Caco-2 (cell line): Measurements from ENCODE around the gene ADD2. TPM values are rescaled to one million over a fixed set of nuclear protein-coding genes. Genes with fewer than 3 reads are reported as not detected.

Experiments used
- BruUV-seq: library from RNA; stranded (reverse); fragments of 400-500 nt; replicated peaks from 2 replicates; lab custom pipeline; 2021; lab: Mats Ljungman, UMichigan
- CTCF ChIA-PET: fragments of 300-600 bp; sonication (Branson Sonifier 250); formaldehyde crosslinking; loops from one replicate; lab custom pipeline; 2022; ENCODE audit warnings: antibody characterized with exemption; lab: Charles Lee
- POLR2A ChIA-PET: fragments of 300-600 bp; sonication (Branson Sonifier 250); formaldehyde crosslinking; loops from one replicate; lab custom pipeline; 2022; ENCODE audit warnings: antibody characterized with exemption; lab: Charles Lee
- DNase-seq, 2 experiments: peaks; one replicate each; pipeline versions ENCODE4 v3.0.0 to v3.0.0-alpha.2; 2020 to 2022
- H3K27me3 ChIP-seq: replicated peaks from 2 replicates; pipeline ENCODE4 v1.6.0; 2011; ENCODE audit warnings: low read length; ENCODE audit not compliant: control insufficient read depth, insufficient read depth
- H3K36me3 ChIP-seq: 2 replicates; pipeline ENCODE4 v1.5.1; 2011; ENCODE audit warnings: low read length; ENCODE audit not compliant: control insufficient read depth, insufficient read depth
- H3K4me1 ChIP-seq: fragments of 250-450 bp; sonication (Bioruptor Pico); 2 replicates; pipeline ENCODE4 v1.5.1; 2020; ENCODE audit warnings: mild to moderate bottlenecking
- H3K4me3 ChIP-seq: 2 replicates; pipeline ENCODE4 v1.5.1; 2011; ENCODE audit warnings: low read depth, mild to moderate bottlenecking, control low read depth, low read length
- H3K9me3 ChIP-seq: fragments of 250-450 bp; sonication (Bioruptor Pico); 2 replicates; pipeline ENCODE4 v1.5.1; 2020; ENCODE audit warnings: mild to moderate bottlenecking, moderate library complexity
- H3K27ac Mint-ChIP-seq: one replicate; pipeline ENCODE4 v1.8.0; 2022; ENCODE audit warnings: mixed read lengths; ENCODE audit not compliant: unreplicated experiment
- H3K27me3 Mint-ChIP-seq: one replicate; pipeline ENCODE4 v1.8.0; 2022; ENCODE audit warnings: mixed read lengths; ENCODE audit not compliant: insufficient read depth, unreplicated experiment
- H3K36me3 Mint-ChIP-seq: one replicate; pipeline ENCODE4 v1.8.0; 2022; ENCODE audit warnings: mild to moderate bottlenecking, mixed read lengths; ENCODE audit not compliant: insufficient read depth, unreplicated experiment
- H3K4me1 Mint-ChIP-seq: one replicate; pipeline ENCODE4 v1.8.0; 2022; ENCODE audit warnings: low read depth, mixed read lengths; ENCODE audit not compliant: unreplicated experiment
- H3K4me3 Mint-ChIP-seq: one replicate; pipeline ENCODE4 v1.8.0; 2022; ENCODE audit warnings: mild to moderate bottlenecking, moderate library complexity, mixed read lengths; ENCODE audit not compliant: unreplicated experiment
- H3K9me3 Mint-ChIP-seq: one replicate; pipeline ENCODE4 v1.8.0; 2022; ENCODE audit warnings: mixed read lengths; ENCODE audit not compliant: unreplicated experiment
- intact Hi-C: fragments of 100-400 bp; cut with micrococcal nuclease; formaldehyde crosslinking; loops from one replicate; pipeline ENCODE4 v1.10.0; 2022; ENCODE audit not compliant: unreplicated experiment
- total RNA-seq: library from RNA; stranded (reverse); gene quantifications from 2 replicates; pipeline ENCODE4 v1.2.3, GENCODE V29; 2022
- TF ChIP-seq, protein P1 (sequence below), 2 experiments: fragments of 200-600 bp in 1 of 2; IDR thresholded peaks; 1 replicate in 1 of 2; 2 replicates in 1 of 2; pipeline versions ENCODE4 v1.5.1 to v1.8.0; 2011 to 2022; ENCODE audit warnings: antibody characterized with exemption in 1 of 2, control low read depth in 1 of 2, inconsistent platforms in 1 of 2, low read depth in 1 of 2, low read length in 1 of 2, mild to moderate bottlenecking in 1 of 2, moderate library complexity in 1 of 2; ENCODE audit not compliant: insufficient read depth in 1 of 2, severe bottlenecking in 1 of 2, unreplicated experiment in 1 of 2

The ADD2 gene
- total RNA-seq, 1 experiment from 2014 or later = not detected

DNA sequence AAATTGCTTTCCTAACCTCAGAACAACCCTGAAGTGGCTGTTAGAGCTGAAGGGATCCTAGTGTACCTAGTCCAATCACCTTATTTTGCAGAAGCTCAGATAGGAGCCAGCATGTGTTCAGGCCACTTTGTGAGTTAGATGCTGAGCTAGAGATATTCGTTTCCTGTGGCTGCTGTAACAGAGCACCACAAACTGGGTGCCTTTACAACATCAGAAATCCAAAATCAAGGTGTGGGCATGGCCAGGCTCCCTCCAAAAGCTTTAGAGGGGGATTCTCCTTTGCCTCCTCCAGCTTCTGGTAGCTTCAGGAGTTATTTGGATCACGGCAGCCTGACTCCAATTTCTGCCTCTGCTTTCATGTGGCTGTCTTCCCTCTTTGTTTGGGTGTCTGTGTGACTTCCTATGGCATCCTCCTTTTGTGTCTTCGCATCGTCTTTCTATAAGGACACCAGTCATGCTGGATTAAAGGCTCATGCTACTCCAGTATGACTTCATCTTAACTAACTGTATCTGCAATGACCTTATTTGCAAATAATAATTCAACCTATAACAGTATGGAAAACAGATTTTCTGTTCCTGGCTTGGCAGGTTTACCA lies 128.1 kb downstream of the ADD2 start:
- CTCF ChIA-PET = interaction anchor here (1.1 kb wide), 1 partner anchor 9 kb away, joined by 3 read pairs; no protein-coding TSS in a partner anchor
- intact Hi-C loops = loop anchor here (10.0 kb wide), 1 partner anchor 85 kb away; the partner anchor contains the start of gene TGFA
- H3K4me1 Mint-ChIP-seq = no peaks in the 10 kb centered on the region
- no peak for DNase-seq
- POLR2A ChIA-PET = no interaction called here
- H3K27ac Mint-ChIP-seq = no peak overlapping the region
- TF ChIP-seq, protein P1, sequence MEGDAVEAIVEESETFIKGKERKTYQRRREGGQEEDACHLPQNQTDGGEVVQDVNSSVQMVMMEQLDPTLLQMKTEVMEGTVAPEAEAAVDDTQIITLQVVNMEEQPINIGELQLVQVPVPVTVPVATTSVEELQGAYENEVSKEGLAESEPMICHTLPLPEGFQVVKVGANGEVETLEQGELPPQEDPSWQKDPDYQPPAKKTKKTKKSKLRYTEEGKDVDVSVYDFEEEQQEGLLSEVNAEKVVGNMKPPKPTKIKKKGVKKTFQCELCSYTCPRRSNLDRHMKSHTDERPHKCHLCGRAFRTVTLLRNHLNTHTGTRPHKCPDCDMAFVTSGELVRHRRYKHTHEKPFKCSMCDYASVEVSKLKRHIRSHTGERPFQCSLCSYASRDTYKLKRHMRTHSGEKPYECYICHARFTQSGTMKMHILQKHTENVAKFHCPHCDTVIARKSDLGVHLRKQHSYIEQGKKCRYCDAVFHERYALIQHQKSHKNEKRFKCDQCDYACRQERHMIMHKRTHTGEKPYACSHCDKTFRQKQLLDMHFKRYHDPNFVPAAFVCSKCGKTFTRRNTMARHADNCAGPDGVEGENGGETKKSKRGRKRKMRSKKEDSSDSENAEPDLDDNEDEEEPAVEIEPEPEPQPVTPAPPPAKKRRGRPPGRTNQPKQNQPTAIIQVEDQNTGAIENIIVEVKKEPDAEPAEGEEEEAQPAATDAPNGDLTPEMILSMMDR (IDR thresholded peaks at IDR 0.05; ENCODE audit: insufficient read depth in 1 of 2, low read depth in 1 of 2, low read length in 1 of 2, severe bottlenecking in 1 of 2, unreplicated experiment in 1 of 2) = no peak
- Histone ChIP-seq H3K9me3 (no peaks in the 10 kb centered on the region), H3K4me1 (no peaks in the 10 kb centered on the region), H3K27me3 (no peaks in the 10 kb centered on the region), H3K36me3 (no peaks in the 10 kb centered on the region), H3K4me3 (no peak overlapping the region)
- H3K9me3 Mint-ChIP-seq = no peaks in the 10 kb centered on the region
- peaks cover 26% of the 10 kb centered on the region for H3K27me3 Mint-ChIP-seq
- H3K36me3 Mint-ChIP-seq = no peaks in the 10 kb centered on the region
- no peak overlapping the region for H3K4me3 Mint-ChIP-seq
- no TSS peak for BruUV-seq

DNA sequence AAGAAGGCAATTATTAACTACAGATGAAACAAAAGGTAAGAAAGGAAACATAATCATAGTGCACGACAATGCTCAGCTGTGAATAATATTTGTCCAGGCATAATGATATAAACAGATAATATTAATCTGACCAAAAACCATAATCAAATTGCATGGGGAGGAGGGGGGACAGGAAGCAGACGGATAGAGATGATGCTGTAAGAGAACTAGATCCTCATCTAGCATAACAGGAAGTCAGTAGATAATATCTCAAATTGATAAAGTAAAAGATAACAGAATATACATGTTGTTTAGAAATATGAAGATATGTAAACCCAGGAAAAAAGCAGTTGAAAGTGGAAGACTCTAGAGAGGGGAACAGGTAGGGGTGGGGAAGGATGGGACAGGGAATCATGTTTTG lies 129.4 kb downstream of the ADD2 start:
- peaks cover 2% of the 10 kb centered on the region for H3K9me3 Mint-ChIP-seq
- ChIA-PET POLR2A (no interaction called here), CTCF (no interaction called here)
- DNase-seq = no peak
- intact Hi-C loops = no loop called here
- Histone ChIP-seq H3K4me3 (no peak overlapping the region), H3K9me3 (no peaks in the 10 kb centered on the region), H3K27me3 (no peaks in the 10 kb centered on the region), H3K4me1 (no peaks in the 10 kb centered on the region), H3K36me3 (no peaks in the 10 kb centered on the region)
- TF ChIP-seq, protein P1 (IDR thresholded peaks at IDR 0.05; ENCODE audit: insufficient read depth in 1 of 2, low read depth in 1 of 2, low read length in 1 of 2, severe bottlenecking in 1 of 2, unreplicated experiment in 1 of 2) = no peak
- BruUV-seq = no TSS peak
- no peak overlapping the region for H3K4me3 Mint-ChIP-seq
- H3K4me1 Mint-ChIP-seq = no peaks in the 10 kb centered on the region
- peaks cover 26% of the 10 kb centered on the region for H3K27me3 Mint-ChIP-seq
- no peak overlapping the region for H3K27ac Mint-ChIP-seq
- H3K36me3 Mint-ChIP-seq = no peaks in the 10 kb centered on the region

DNA sequence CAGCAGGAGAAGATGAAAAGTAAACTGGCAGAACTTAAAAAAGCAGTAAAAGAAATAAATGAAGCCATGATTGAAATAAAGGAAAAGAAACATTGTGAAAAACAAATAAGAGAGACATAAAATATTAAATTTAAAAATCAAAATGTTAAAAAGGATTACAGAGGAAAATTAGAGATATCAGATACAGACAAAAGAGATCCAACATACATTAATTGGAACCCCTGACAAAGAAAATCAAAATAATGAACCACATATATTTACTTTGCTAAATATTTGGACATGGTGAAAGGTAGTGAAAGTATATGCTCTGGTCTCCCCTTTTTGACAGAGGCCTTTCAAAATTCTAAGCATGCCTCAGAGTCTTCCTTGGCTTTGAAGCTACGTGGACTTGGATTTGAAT lies 134.5 kb downstream of the ADD2 start:
- Histone ChIP-seq H3K4me1 (no peaks in the 10 kb centered on the region), H3K4me3 (no peak overlapping the region), H3K27me3 (no peaks in the 10 kb centered on the region), H3K36me3 (no peaks in the 10 kb centered on the region), H3K9me3 (no peaks in the 10 kb centered on the region)
- POLR2A ChIA-PET = no interaction called here
- Mint-ChIP-seq H3K27me3 (peaks cover 36% of the 10 kb centered on the region), H3K4me3 (no peak overlapping the region), H3K9me3 (peaks cover 11% of the 10 kb centered on the region), H3K36me3 (no peaks in the 10 kb centered on the region), H3K4me1 (no peaks in the 10 kb centered on the region), H3K27ac (no peak overlapping the region)
- DNase-seq = no peak
- no TSS peak for BruUV-seq
- TF ChIP-seq, protein P1 (IDR thresholded peaks at IDR 0.05; ENCODE audit: insufficient read depth in 1 of 2, low read depth in 1 of 2, low read length in 1 of 2, severe bottlenecking in 1 of 2, unreplicated experiment in 1 of 2) = no peak
- intact Hi-C loops = no loop called here
- CTCF ChIA-PET = no interaction called here
